ENCODE data around the gene PLCH2. TPM values are rescaled to one million over a fixed set of nuclear protein-coding genes. Genes with fewer than 3 reads are reported as not detected.

The PLCH2 gene
- total and polyA plus RNA-seq, 11 donors = 0.04 to 1.0 (median 0.35) TPM; not detected in 4

DNA sequence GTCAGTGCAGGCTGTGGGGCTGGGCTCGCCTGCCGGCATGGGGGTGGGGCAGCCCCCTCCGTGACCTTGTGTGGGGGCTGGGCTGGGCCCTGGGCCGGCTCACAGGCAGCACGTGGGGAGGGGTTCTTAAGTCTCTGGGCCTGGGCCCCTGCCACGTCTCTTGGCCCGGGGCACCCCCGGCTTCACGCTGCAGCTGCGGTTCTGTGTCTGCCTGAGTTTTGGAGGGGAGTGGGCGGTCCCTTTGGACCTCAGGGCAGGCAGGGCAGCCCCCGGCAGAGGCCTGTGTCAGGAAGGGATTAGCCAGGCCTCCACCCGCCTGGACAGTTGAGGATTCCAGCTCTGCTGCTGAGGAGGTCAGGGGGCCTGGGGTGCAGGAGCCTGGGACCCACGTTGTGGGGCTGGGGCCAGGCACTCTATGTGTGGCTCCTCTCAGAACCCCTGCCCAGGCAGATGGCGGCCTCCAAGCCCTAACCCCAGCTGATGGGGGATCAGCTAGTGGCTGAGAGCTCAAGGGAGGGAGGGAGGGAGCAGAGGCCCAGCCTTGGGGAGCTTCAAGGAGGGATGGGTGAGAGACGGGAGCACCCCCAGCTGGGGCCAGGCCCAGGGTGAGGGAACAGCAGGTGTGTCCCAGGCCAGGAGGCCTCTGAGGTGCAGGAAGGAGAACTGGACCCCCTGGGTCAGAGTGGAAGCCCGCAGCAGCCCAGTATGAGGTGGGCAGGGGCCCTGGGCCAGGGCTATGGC, 1.8 kb upstream of the PLCH2 start:
- Histone ChIP-seq H3K27ac (no peak overlapping the region), H3K9me3 (no peaks in the 10 kb centered on the region), H3K27me3 (peaks cover 0 to 54% (median under 1%) of the 10 kb centered on the region in 9 donors), H3K4me1 (peaks cover 0 to 10% (median 0%) of the 10 kb centered on the region in 12 donors), H3K4me3 (no peak overlapping the region), H3K36me3 (no peaks in the 10 kb centered on the region)
- intact Hi-C loops (cut with DNase I) = no loop called here
- no peak for TF ChIP-seq POLR2A (IDR thresholded peaks at IDR 0.05)
- TF ChIP-seq, protein P1, sequence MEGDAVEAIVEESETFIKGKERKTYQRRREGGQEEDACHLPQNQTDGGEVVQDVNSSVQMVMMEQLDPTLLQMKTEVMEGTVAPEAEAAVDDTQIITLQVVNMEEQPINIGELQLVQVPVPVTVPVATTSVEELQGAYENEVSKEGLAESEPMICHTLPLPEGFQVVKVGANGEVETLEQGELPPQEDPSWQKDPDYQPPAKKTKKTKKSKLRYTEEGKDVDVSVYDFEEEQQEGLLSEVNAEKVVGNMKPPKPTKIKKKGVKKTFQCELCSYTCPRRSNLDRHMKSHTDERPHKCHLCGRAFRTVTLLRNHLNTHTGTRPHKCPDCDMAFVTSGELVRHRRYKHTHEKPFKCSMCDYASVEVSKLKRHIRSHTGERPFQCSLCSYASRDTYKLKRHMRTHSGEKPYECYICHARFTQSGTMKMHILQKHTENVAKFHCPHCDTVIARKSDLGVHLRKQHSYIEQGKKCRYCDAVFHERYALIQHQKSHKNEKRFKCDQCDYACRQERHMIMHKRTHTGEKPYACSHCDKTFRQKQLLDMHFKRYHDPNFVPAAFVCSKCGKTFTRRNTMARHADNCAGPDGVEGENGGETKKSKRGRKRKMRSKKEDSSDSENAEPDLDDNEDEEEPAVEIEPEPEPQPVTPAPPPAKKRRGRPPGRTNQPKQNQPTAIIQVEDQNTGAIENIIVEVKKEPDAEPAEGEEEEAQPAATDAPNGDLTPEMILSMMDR (IDR thresholded peaks at IDR 0.05) = no peak
- ATAC-seq (no peak), DNase-seq (no peak)
- 46 to 69% (median 57%) methylated on average over 5 to 17 of the region's 17 CpGs for WGBS, 4 donors

DNA sequence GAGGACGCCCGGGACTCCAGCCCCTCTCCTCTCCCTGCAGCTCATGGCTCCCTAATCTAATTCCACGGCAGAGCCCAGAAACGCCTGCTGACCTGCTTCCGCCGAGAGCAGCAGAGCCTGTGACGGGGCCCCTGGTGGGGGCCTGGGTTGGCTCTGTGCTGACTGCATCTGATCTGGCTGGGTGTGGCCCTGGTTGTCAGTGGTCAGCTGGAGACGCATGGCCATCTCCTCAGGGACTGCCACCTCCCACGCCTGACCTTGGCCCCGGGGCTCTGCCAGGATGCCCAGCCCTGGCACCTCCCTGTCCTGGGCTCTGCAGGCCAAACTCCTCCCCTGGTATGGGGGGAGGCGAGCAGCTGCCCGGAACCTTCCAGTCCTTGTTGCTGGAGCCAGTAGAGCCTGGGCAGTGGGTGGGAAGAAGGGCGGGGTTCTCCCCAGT, 1.1 kb upstream of the PLCH2 start:
- peaks cover 0 to 48% (median 0%) of the 10 kb centered on the region in 9 donors for H3K27me3 ChIP-seq
- intact Hi-C loops (cut with DNase I) = no loop called here
- DNase-seq = peak in 1 of 5 donors; percentile 24
- H3K27ac ChIP-seq = no peak overlapping the region
- TF ChIP-seq, protein P1 (IDR thresholded peaks at IDR 0.05) = no peak
- TF ChIP-seq POLR2A (IDR thresholded peaks at IDR 0.05) = no peak
- no peak overlapping the region for H3K4me3 ChIP-seq
- no peaks in the 10 kb centered on the region for H3K9me3 ChIP-seq
- H3K4me1 ChIP-seq = peaks cover 0 to 10% (median 0%) of the 10 kb centered on the region in 12 donors
- ATAC-seq = peak in 3 of 4 donors; percentile 38 to 63 (median 58)
- 41 to 46% (median 44%) methylated on average over 3 to 13 of the region's 13 CpGs for WGBS, 4 donors
- no peaks in the 10 kb centered on the region for H3K36me3 ChIP-seq

DNA sequence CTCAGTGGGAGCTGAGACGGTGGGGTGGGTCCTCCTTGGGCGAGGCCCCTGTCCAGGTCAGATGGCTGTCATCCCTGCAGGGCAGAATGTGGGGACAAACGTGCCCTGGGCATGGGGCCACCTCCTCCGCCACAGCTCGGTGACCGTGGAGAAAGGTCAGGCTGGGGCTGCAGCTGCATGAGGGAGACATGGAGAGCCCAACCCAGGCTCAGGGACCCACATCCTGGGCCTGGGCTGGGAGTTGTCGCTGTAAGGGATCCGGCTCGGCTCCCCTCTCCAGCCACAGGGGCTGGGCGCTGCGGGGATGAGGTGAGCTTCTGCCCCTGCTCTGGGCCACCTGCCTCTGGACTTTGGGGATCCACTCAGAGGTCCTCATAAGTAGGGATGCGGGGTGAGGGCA, 518 bp upstream of the PLCH2 start:
- 81 to 90% (median 88%) methylated on average over 4 to 12 of the region's 12 CpGs for WGBS, 4 donors
- Histone ChIP-seq H3K36me3 (no peaks in the 10 kb centered on the region), H3K27me3 (peaks cover 0 to 48% (median 0%) of the 10 kb centered on the region in 9 donors), H3K27ac (no peak overlapping the region), H3K4me1 (peaks cover 0 to 10% (median 0%) of the 10 kb centered on the region in 12 donors), H3K4me3 (no peak overlapping the region), H3K9me3 (no peaks in the 10 kb centered on the region)
- intact Hi-C loops (cut with DNase I) = no loop called here
- ATAC-seq (no peak), DNase-seq (no peak)
- TF ChIP-seq POLR2A (IDR thresholded peaks at IDR 0.05) = no peak
- TF ChIP-seq, protein P1 (IDR thresholded peaks at IDR 0.05) = no peak

DNA sequence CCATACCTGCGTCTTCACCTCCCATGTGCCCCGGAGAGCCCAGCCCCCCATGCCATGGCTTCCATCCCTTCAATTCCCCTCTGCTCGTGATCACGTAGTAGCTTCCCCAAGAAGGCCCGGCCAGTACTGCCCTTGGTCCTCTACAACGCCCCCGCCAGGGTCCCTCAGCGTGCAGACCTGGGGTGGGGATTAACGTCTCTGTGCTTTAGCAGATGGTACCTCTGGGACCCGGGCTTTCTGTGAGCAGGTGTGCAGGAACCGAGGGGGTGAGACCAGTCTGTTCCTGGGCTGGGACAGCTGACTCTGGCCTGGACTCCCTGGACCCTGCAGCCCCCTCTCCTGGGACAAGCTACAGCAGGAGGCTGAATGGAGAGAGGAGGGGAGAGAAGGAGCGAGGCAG, 1.2 kb downstream of the PLCH2 start:
- DNase-seq = no peak
- Histone ChIP-seq H3K36me3 (no peaks in the 10 kb centered on the region), H3K27ac (no peak overlapping the region), H3K27me3 (peaks cover 0 to 37% (median 0%) of the 10 kb centered on the region in 9 donors), H3K9me3 (no peaks in the 10 kb centered on the region), H3K4me1 (peaks cover 0 to 10% (median 0%) of the 10 kb centered on the region in 12 donors), H3K4me3 (no peak overlapping the region)
- TF ChIP-seq, protein P1 (IDR thresholded peaks at IDR 0.05) = no peak
- TF ChIP-seq POLR2A (IDR thresholded peaks at IDR 0.05) = no peak
- intact Hi-C loops (cut with DNase I) = no loop called here
- ATAC-seq = no peak
- 66 to 70% (median 68%) methylated on average over 10 to 12 of the region's 12 CpGs for WGBS, 4 donors
